Cardiac fibroblast (primary cell): ENCODE data around the gene FGF12.

ENCODE experiments used
- DNase-seq, 2 donors: peaks; one replicate each; pipeline versions ENCODE4 v3.0.0 to v3.0.0-alpha.2; 2010; ENCODE audit warnings: low read depth in 2 of 2
- H3K4me3 ChIP-seq, 2 donors: replicated peaks in 1 of 2; 1 replicate in 1 of 2; 2 replicates in 1 of 2; pipeline ENCODE4 v1.5.1; 2011; ENCODE audit warnings: low read depth in 2 of 2, low read length in 2 of 2, mild to moderate bottlenecking in 2 of 2, moderate library complexity in 1 of 2
- CTCF ChIP-seq: IDR thresholded peaks from one replicate; pipeline ENCODE4 v1.5.1; 2011; ENCODE audit warnings: low read depth, mild to moderate bottlenecking, low read length, inconsistent platforms

The FGF12 gene

DNA sequence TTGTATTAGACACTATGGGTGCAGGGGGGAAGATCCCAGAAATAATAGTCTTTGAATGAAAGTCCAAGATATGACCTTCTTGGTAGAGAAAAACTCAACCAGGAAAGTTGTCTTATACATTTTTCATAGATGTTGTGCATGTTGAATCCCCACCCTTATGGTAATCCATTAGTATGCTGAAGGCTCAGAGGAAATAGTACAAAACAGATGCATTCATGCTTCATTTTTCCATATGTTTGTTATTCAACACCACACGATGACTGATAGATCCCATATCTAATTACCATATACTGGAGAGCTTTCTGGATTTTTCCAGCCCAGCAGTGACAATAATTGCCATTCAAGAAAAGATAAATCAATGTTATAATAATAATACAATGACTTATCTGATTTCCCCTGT, 487.4 kb downstream of the FGF12 start:
- no peak for TF ChIP-seq CTCF
- DNase-seq: no peak
- no peak overlapping the region for H3K4me3 ChIP-seq

- no peak overlapping the region for H3K4me3 ChIP-seq
- no peak for DNase-seq
- no peak for TF ChIP-seq CTCF
These were observed 489.2 kb downstream of the FGF12 start for GRCh38 chr3:192237992-192238608.

DNA sequence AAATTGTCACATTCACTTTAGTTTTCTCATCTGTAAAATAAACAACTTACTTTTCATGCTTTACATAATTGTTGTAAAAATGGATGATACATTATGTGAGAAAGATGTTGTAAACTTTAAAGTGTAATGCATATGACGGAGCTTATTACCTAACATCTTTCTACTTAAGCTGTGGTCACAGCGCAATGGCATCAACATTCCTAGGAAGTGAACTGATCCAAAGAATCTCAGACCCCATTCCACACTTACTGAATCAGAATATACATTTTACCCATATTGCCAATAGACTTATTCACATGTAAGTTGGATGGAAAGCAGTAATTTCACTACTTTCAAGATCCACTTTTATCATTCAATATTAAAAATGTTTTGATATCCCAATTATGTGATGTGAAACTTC, 497.5 kb downstream of the FGF12 start:
- TF ChIP-seq CTCF: no peak
- DNase-seq: peak in 1 of 2 donors; percentile 42
- H3K4me3 ChIP-seq: no peak overlapping the region

GRCh38 chr3:192224634-192225155, 502.6 kb downstream of the FGF12 start:
- no peak for TF ChIP-seq CTCF
- H3K4me3 ChIP-seq: no peak overlapping the region
- no peak for DNase-seq

GRCh38 chr3:192223815-192224214, 503.5 kb downstream of the FGF12 start:
- no peak for TF ChIP-seq CTCF
- DNase-seq: no peak
- H3K4me3 ChIP-seq: no peak overlapping the region

DNA sequence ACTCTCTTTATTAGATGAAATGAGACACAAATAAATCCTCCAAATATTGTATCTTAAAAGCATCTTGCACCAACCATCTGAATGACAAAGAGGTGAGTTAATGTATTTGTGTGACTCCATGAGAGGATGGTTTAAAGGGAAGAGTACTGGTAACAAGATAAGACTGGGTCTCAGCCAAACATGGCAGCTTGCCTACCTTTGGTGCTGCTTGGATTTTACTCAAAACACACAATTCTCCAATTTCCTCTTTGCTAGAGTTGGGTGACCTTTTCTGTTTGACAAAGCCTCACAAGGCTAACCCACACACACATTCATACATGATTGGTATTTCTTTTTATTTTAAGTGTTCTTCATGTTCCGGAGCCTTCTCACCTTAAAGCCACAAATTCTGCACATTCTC, 506.4 kb downstream of the FGF12 start:
- H3K4me3 ChIP-seq: no peak overlapping the region
- TF ChIP-seq CTCF: no peak
- no peak for DNase-seq

DNA sequence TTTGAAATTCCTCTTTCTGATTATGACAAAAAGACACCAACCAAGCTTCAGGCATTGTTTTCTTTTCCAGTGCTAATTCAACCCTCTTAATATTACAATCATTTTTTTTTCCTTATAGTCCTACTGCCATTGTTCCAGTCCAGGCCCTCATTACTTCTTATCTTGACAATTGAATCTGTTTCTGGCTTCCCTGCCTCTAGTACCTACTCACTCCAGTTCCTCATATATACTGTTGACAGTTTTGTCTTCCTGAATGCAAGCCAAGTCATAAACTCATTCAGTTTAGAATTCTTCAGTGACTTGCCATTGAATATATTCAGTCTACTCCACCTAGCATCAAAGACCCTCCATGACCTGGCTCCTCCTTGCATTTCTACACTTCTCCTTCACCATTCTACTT, 507.4 kb downstream of the FGF12 start:
- no peak overlapping the region for H3K4me3 ChIP-seq
- no peak for TF ChIP-seq CTCF
- no peak for DNase-seq
